Measurements from ENCODE around the gene RNF11.

Gene RNF11

GRCh38 chr1:51280321-51280978 is 44.4 kb downstream of the RNF11 start:
- no peak overlapping the region for H3K4me3 ChIP-seq
- H3K27me3 ChIP-seq = no peaks in the 10 kb centered on the region
- no peaks in the 10 kb centered on the region for H4K20me1 ChIP-seq
- H3K27ac ChIP-seq = no peak overlapping the region
- H3K4me1 ChIP-seq = no peaks in the 10 kb centered on the region
- no peak overlapping the region for H3K9ac ChIP-seq
- peaks cover 15% of the 10 kb centered on the region for H3K36me3 ChIP-seq
- H3K4me2 ChIP-seq = no peak overlapping the region
- TF ChIP-seq Cebpa-rat (IDR thresholded peaks at IDR 0.05) = no peak
- H3K9me3 ChIP-seq = no peaks in the 10 kb centered on the region

GRCh38 chr1:51281807-51282206 is 45.7 kb downstream of the RNF11 start:
- Histone ChIP-seq H3K27ac (no peak overlapping the region), H3K4me3 (no peak overlapping the region), H3K4me2 (no peak overlapping the region), H3K9ac (no peak overlapping the region), H4K20me1 (no peaks in the 10 kb centered on the region), H3K9me3 (no peaks in the 10 kb centered on the region), H3K36me3 (peaks cover 2% of the 10 kb centered on the region; the same call in 1 of the 2 replicates), H3K4me1 (no peaks in the 10 kb centered on the region), H3K27me3 (no peaks in the 10 kb centered on the region)
- TF ChIP-seq Cebpa-rat (IDR thresholded peaks at IDR 0.05) = no peak

GRCh38 chr1:51282605-51283004 is 46.5 kb downstream of the RNF11 start:
- H3K27ac ChIP-seq = no peak overlapping the region
- no peaks in the 10 kb centered on the region for H3K36me3 ChIP-seq
- TF ChIP-seq Cebpa-rat (IDR thresholded peaks at IDR 0.05) = no peak
- H3K4me1 ChIP-seq = no peaks in the 10 kb centered on the region
- no peak overlapping the region for H3K4me2 ChIP-seq
- H4K20me1 ChIP-seq = no peaks in the 10 kb centered on the region
- H3K27me3 ChIP-seq = no peaks in the 10 kb centered on the region
- no peak overlapping the region for H3K4me3 ChIP-seq
- H3K9me3 ChIP-seq = no peaks in the 10 kb centered on the region
- H3K9ac ChIP-seq = no peak overlapping the region

GRCh38 chr1:51283979-51284378 is 47.9 kb downstream of the RNF11 start:
- no peak overlapping the region for H3K4me3 ChIP-seq
- H3K27me3 ChIP-seq = no peaks in the 10 kb centered on the region
- no peaks in the 10 kb centered on the region for H4K20me1 ChIP-seq
- TF ChIP-seq Cebpa-rat (IDR thresholded peaks at IDR 0.05) = no peak
- H3K9me3 ChIP-seq = no peaks in the 10 kb centered on the region
- H3K36me3 ChIP-seq = no peaks in the 10 kb centered on the region
- H3K4me2 ChIP-seq = no peak overlapping the region
- no peak overlapping the region for H3K27ac ChIP-seq
- no peaks in the 10 kb centered on the region for H3K4me1 ChIP-seq
- H3K9ac ChIP-seq = no peak overlapping the region

GRCh38 chr1:51284487-51284954 is 48.4 kb downstream of the RNF11 start:
- H3K4me3 ChIP-seq = no peak overlapping the region
- H4K20me1 ChIP-seq = no peaks in the 10 kb centered on the region
- H3K9ac ChIP-seq = no peak overlapping the region
- H3K4me2 ChIP-seq = no peak overlapping the region
- no peak for TF ChIP-seq Cebpa-rat (IDR thresholded peaks at IDR 0.05)
- no peaks in the 10 kb centered on the region for H3K27me3 ChIP-seq
- H3K36me3 ChIP-seq = no peaks in the 10 kb centered on the region
- H3K27ac ChIP-seq = no peak overlapping the region
- H3K4me1 ChIP-seq = no peaks in the 10 kb centered on the region
- H3K9me3 ChIP-seq = no peaks in the 10 kb centered on the region

- TF ChIP-seq Cebpa-rat (IDR thresholded peaks at IDR 0.05) = no peak
- H3K4me2 ChIP-seq = no peak overlapping the region
- no peak overlapping the region for H3K9ac ChIP-seq
- no peak overlapping the region for H3K4me3 ChIP-seq
- no peaks in the 10 kb centered on the region for H3K36me3 ChIP-seq
- no peaks in the 10 kb centered on the region for H3K9me3 ChIP-seq
- H4K20me1 ChIP-seq = no peaks in the 10 kb centered on the region
- H3K4me1 ChIP-seq = no peaks in the 10 kb centered on the region
- H3K27me3 ChIP-seq = no peaks in the 10 kb centered on the region
- H3K27ac ChIP-seq = no peak overlapping the region
Measured at GRCh38 chr1:51285055-51285454, 49.0 kb downstream of the RNF11 start.

GRCh38 chr1:51287966-51288365 is 51.9 kb downstream of the RNF11 start:
- Histone ChIP-seq H3K27me3 (no peaks in the 10 kb centered on the region), H3K36me3 (no peaks in the 10 kb centered on the region), H3K4me2 (no peak overlapping the region), H3K4me1 (no peaks in the 10 kb centered on the region), H3K9me3 (no peaks in the 10 kb centered on the region), H3K9ac (no peak overlapping the region), H3K27ac (no peak overlapping the region), H4K20me1 (no peaks in the 10 kb centered on the region), H3K4me3 (no peak overlapping the region)
- TF ChIP-seq Cebpa-rat (IDR thresholded peaks at IDR 0.05) = no peak

GRCh38 chr1:51288578-51288977 is 52.5 kb downstream of the RNF11 start:
- Histone ChIP-seq H4K20me1 (no peaks in the 10 kb centered on the region), H3K4me2 (no peak overlapping the region), H3K27me3 (no peaks in the 10 kb centered on the region), H3K36me3 (no peaks in the 10 kb centered on the region), H3K4me1 (no peaks in the 10 kb centered on the region), H3K9ac (no peak overlapping the region), H3K27ac (no peak overlapping the region), H3K4me3 (no peak overlapping the region), H3K9me3 (no peaks in the 10 kb centered on the region)
- no peak for TF ChIP-seq Cebpa-rat (IDR thresholded peaks at IDR 0.05)

GRCh38 chr1:51289676-51290488 is 53.8 kb downstream of the RNF11 start:
- H3K36me3 ChIP-seq = no peaks in the 10 kb centered on the region
- no peak for TF ChIP-seq Cebpa-rat (IDR thresholded peaks at IDR 0.05)
- H3K4me3 ChIP-seq = no peak overlapping the region
- no peak overlapping the region for H3K9ac ChIP-seq
- H3K27me3 ChIP-seq = no peaks in the 10 kb centered on the region
- no peaks in the 10 kb centered on the region for H4K20me1 ChIP-seq
- H3K4me1 ChIP-seq = peaks cover 5% of the 10 kb centered on the region
- no peak overlapping the region for H3K27ac ChIP-seq
- no peak overlapping the region for H3K4me2 ChIP-seq
- no peaks in the 10 kb centered on the region for H3K9me3 ChIP-seq

- Histone ChIP-seq H3K4me2 (no peak overlapping the region), H3K9ac (no peak overlapping the region)
- no peak for TF ChIP-seq Cebpa-rat (IDR thresholded peaks at IDR 0.05)
Measured at GRCh38 chr1:51290489-51290847, 54.4 kb downstream of the RNF11 start.

More at GRCh38 chr1:51290489-51290847, 54.4 kb downstream of the RNF11 start:
- Histone ChIP-seq H3K27me3 (no peaks in the 10 kb centered on the region), H4K20me1 (no peaks in the 10 kb centered on the region), H3K27ac (no peak overlapping the region), H3K4me3 (no peak overlapping the region), H3K9me3 (no peaks in the 10 kb centered on the region), H3K36me3 (no peaks in the 10 kb centered on the region), H3K4me1 (peaks cover 10% of the 10 kb centered on the region)

Measured in BLaER1 (cell line).